ENCODE results near the gene MELTF. TPM values are rescaled to one million over a fixed set of nuclear protein-coding genes. Genes with fewer than 3 reads are reported as not detected.

The MELTF gene
- total and polyA plus RNA-seq, 2 donors (not counting 1 experiment from before 2014, with no cell fraction given): 0.13 to 2.9 TPM

GRCh38 chr3:196991581-196992460 is 37.8 kb downstream of the MELTF start:
- Mint-ChIP-seq H3K27ac (no peak overlapping the region), H3K27me3 (peaks cover 5% of the 10 kb centered on the region), H3K4me3 (no peak overlapping the region), H3K4me1 (no peaks in the 10 kb centered on the region), H3K9me3 (ENCODE audit: insufficient read depth) (no peaks in the 10 kb centered on the region)
- Histone ChIP-seq H3K9ac (ENCODE audit: low read length) (no peak overlapping the region), H3K79me2 (ENCODE audit: control insufficient read depth, insufficient read depth, low read length) (no peaks in the 10 kb centered on the region), H3K27me3 (replicated peaks in 1 of 4; ENCODE audit: control extremely low read depth in 1 of 4, control insufficient read depth in 3 of 4, insufficient read depth in 4 of 4, low read length in 3 of 4) (peaks cover 0 to 8% (median 2%) of the 10 kb centered on the region in 4 experiments), H4K20me1 (ENCODE audit: control insufficient read depth, insufficient read depth, low read length, poor library complexity, severe bottlenecking) (no peaks in the 10 kb centered on the region), H3K4me2 (replicated peaks; ENCODE audit: low read depth, low read length, poor library complexity, severe bottlenecking) (no peak overlapping the region), H3K9me3 (ENCODE audit: control extremely low read depth in 1 of 3, control insufficient read depth in 2 of 3, insufficient read depth in 1 of 3, low read length in 2 of 3) (no peaks in the 10 kb centered on the region), H2AFZ (ENCODE audit: insufficient read depth, low read depth, low read length, poor library complexity, severe bottlenecking) (no peak overlapping the region), H3K36me3 (replicated peaks in 1 of 2; ENCODE audit: control extremely low read depth in 1 of 2, control insufficient read depth in 1 of 2, extremely low read depth in 1 of 2, insufficient read depth in 2 of 2, low read length in 1 of 2) (no peaks in the 10 kb centered on the region), H3K27ac (ENCODE audit: low read length in 2 of 2) (no peak overlapping the region), H3K4me3 (ENCODE audit: control extremely low read depth in 1 of 5, extremely low read depth in 1 of 5, insufficient read depth in 1 of 5, low read depth in 2 of 5, low read length in 4 of 5) (no peak overlapping the region), H3K4me1 (ENCODE audit: control insufficient read depth in 2 of 2, insufficient read depth in 2 of 2, low read length in 2 of 2) (no peaks in the 10 kb centered on the region)
- 94% methylated on average over 23 of the region's 28 CpGs for WGBS (ENCODE audit: insufficient coverage)
- CTCF ChIA-PET: interaction anchor here (1.1 kb wide), 1 partner anchor 40 kb away, joined by 3 read pairs; no protein-coding TSS in a partner anchor
- POLR2A ChIA-PET: no interaction called here
- TF ChIP-seq EZH2 (IDR thresholded peaks at IDR 0.05; ENCODE audit: borderline replicate concordance, insufficient read depth, low read depth, low read length, poor library complexity, severe bottlenecking): no peak
- no peak for ATAC-seq (ENCODE audit: low read depth)
- intact Hi-C loops (cut with micrococcal nuclease): no loop called here
- no peak for DNase-seq

GRCh38 chr3:196990601-196991007 is 39.0 kb downstream of the MELTF start:
- intact Hi-C loops (cut with micrococcal nuclease): no loop called here
- Mint-ChIP-seq H3K27ac (no peak overlapping the region), H3K4me3 (no peak overlapping the region), H3K27me3 (peaks cover 10% of the 10 kb centered on the region), H3K4me1 (no peaks in the 10 kb centered on the region), H3K9me3 (ENCODE audit: insufficient read depth) (no peaks in the 10 kb centered on the region)
- Histone ChIP-seq H4K20me1 (ENCODE audit: control insufficient read depth, insufficient read depth, low read length, poor library complexity, severe bottlenecking) (no peaks in the 10 kb centered on the region), H3K27me3 (replicated peaks in 1 of 4; ENCODE audit: control extremely low read depth in 1 of 4, control insufficient read depth in 3 of 4, insufficient read depth in 4 of 4, low read length in 3 of 4) (peaks cover 0 to 8% (median 2%) of the 10 kb centered on the region in 4 experiments), H3K9ac (ENCODE audit: low read length) (no peak overlapping the region), H3K36me3 (replicated peaks in 1 of 2; ENCODE audit: control extremely low read depth in 1 of 2, control insufficient read depth in 1 of 2, extremely low read depth in 1 of 2, insufficient read depth in 2 of 2, low read length in 1 of 2) (no peaks in the 10 kb centered on the region), H3K4me1 (ENCODE audit: control insufficient read depth in 2 of 2, insufficient read depth in 2 of 2, low read length in 2 of 2) (no peaks in the 10 kb centered on the region), H3K4me3 (ENCODE audit: control extremely low read depth in 1 of 5, extremely low read depth in 1 of 5, insufficient read depth in 1 of 5, low read depth in 2 of 5, low read length in 4 of 5) (no peak overlapping the region), H2AFZ (ENCODE audit: insufficient read depth, low read depth, low read length, poor library complexity, severe bottlenecking) (no peak overlapping the region), H3K79me2 (ENCODE audit: control insufficient read depth, insufficient read depth, low read length) (no peaks in the 10 kb centered on the region), H3K4me2 (replicated peaks; ENCODE audit: low read depth, low read length, poor library complexity, severe bottlenecking) (no peak overlapping the region), H3K9me3 (ENCODE audit: control extremely low read depth in 1 of 3, control insufficient read depth in 2 of 3, insufficient read depth in 1 of 3, low read length in 2 of 3) (no peaks in the 10 kb centered on the region), H3K27ac (ENCODE audit: low read length in 2 of 2) (no peak overlapping the region)
- ChIA-PET CTCF (no interaction called here), POLR2A (no interaction called here)
- TF ChIP-seq, protein P1, sequence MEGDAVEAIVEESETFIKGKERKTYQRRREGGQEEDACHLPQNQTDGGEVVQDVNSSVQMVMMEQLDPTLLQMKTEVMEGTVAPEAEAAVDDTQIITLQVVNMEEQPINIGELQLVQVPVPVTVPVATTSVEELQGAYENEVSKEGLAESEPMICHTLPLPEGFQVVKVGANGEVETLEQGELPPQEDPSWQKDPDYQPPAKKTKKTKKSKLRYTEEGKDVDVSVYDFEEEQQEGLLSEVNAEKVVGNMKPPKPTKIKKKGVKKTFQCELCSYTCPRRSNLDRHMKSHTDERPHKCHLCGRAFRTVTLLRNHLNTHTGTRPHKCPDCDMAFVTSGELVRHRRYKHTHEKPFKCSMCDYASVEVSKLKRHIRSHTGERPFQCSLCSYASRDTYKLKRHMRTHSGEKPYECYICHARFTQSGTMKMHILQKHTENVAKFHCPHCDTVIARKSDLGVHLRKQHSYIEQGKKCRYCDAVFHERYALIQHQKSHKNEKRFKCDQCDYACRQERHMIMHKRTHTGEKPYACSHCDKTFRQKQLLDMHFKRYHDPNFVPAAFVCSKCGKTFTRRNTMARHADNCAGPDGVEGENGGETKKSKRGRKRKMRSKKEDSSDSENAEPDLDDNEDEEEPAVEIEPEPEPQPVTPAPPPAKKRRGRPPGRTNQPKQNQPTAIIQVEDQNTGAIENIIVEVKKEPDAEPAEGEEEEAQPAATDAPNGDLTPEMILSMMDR (IDR thresholded peaks at IDR 0.05): no peak
- TF ChIP-seq EZH2 (IDR thresholded peaks at IDR 0.05; ENCODE audit: borderline replicate concordance, insufficient read depth, low read depth, low read length, poor library complexity, severe bottlenecking): no peak
- no peak for ATAC-seq (ENCODE audit: low read depth)
- no peak for DNase-seq
- 98% methylated on average over 10 of the region's 10 CpGs for WGBS (ENCODE audit: insufficient coverage)
